ES-I3 (cell line): ENCODE results near the gene NUDT16.

Experiments used
- H3K36me3 ChIP-seq: 2 replicates; pipeline ENCODE4 v1.6.1; 2013; ENCODE audit warnings: mild to moderate bottlenecking, low read length, control low read depth, moderate library complexity; ENCODE audit not compliant: insufficient read depth
- H3K4me1 ChIP-seq: 2 replicates; pipeline ENCODE4 v1.6.1; 2013; ENCODE audit warnings: mild to moderate bottlenecking, control low read depth, low read length; ENCODE audit not compliant: insufficient read depth
- H3K9ac ChIP-seq: 2 replicates; pipeline ENCODE4 v1.6.1; 2013; ENCODE audit warnings: low read depth, mild to moderate bottlenecking, low read length, moderate library complexity
- H3K9me3 ChIP-seq: 2 replicates; pipeline ENCODE4 v1.6.1; 2013; ENCODE audit warnings: mild to moderate bottlenecking, low read length, moderate library complexity; ENCODE audit not compliant: control insufficient read depth, insufficient read depth

Gene NUDT16

DNA sequence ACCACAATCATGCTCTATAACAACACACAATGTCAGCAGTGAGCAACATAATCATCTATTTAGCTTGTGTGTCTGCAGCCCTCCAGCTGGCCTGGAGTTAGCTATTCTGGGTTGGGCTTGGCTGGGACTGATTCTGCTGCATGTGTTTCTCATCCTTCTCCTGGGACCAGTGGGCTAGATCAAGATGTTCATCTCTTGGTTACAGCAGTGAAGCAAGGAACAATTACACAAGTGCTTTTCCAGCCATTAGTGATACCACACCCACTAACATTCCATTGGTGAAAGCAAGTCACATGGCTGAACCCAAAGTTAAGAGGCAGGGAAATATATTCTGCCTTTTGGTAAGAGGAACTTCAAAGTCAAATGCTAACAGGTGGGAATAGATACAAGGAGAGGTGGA lies 14.6 kb downstream of the NUDT16 start:
- H3K4me1 ChIP-seq = no peaks in the 10 kb centered on the region
- no peaks in the 10 kb centered on the region for H3K9me3 ChIP-seq
- H3K36me3 ChIP-seq = no peaks in the 10 kb centered on the region
- no peak overlapping the region for H3K9ac ChIP-seq

DNA sequence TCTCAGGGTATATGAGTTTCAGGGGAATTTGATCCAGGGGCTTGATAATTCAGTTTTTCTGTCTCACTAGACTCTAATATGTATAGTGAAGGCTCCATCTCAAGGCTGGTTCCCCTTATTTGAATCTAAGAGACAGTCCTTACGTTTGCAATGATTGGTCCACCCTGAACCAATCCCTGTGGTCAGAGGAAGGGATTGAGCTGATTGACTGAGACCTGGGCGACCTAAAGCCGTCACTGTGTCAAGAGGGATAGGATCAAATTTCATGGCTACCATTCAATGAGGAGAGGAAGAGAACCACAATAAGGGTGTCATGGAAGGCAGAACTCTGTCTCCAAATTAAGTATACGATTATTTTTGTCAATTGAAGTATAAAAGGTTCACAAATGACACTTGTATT lies 16.3 kb downstream of the NUDT16 start:
- no peaks in the 10 kb centered on the region for H3K36me3 ChIP-seq
- no peaks in the 10 kb centered on the region for H3K9me3 ChIP-seq
- no peak overlapping the region for H3K9ac ChIP-seq
- no peaks in the 10 kb centered on the region for H3K4me1 ChIP-seq

GRCh38 chr3:131401978-131402377 lies 20.4 kb downstream of the NUDT16 start:
- H3K9me3 ChIP-seq = no peaks in the 10 kb centered on the region
- H3K36me3 ChIP-seq = no peaks in the 10 kb centered on the region
- H3K9ac ChIP-seq = no peak overlapping the region
- H3K4me1 ChIP-seq = no peaks in the 10 kb centered on the region

- H3K9me3 ChIP-seq = no peaks in the 10 kb centered on the region
- H3K4me1 ChIP-seq = no peaks in the 10 kb centered on the region
- no peaks in the 10 kb centered on the region for H3K36me3 ChIP-seq
- no peak overlapping the region for H3K9ac ChIP-seq
Measured at GRCh38 chr3:131402391-131403039, 20.9 kb downstream of the NUDT16 start.

GRCh38 chr3:131403216-131403895 lies 21.8 kb downstream of the NUDT16 start:
- H3K9ac ChIP-seq = no peak overlapping the region
- no peaks in the 10 kb centered on the region for H3K9me3 ChIP-seq
- no peaks in the 10 kb centered on the region for H3K36me3 ChIP-seq
- no peaks in the 10 kb centered on the region for H3K4me1 ChIP-seq

- no peaks in the 10 kb centered on the region for H3K36me3 ChIP-seq
- no peak overlapping the region for H3K9ac ChIP-seq
- H3K4me1 ChIP-seq = no peaks in the 10 kb centered on the region
- H3K9me3 ChIP-seq = no peaks in the 10 kb centered on the region
Measured at GRCh38 chr3:131405411-131405810, 23.8 kb downstream of the NUDT16 start.

GRCh38 chr3:131406274-131406673 lies 24.7 kb downstream of the NUDT16 start:
- Histone ChIP-seq H3K36me3 (no peaks in the 10 kb centered on the region), H3K9ac (no peak overlapping the region), H3K9me3 (no peaks in the 10 kb centered on the region), H3K4me1 (no peaks in the 10 kb centered on the region)

DNA sequence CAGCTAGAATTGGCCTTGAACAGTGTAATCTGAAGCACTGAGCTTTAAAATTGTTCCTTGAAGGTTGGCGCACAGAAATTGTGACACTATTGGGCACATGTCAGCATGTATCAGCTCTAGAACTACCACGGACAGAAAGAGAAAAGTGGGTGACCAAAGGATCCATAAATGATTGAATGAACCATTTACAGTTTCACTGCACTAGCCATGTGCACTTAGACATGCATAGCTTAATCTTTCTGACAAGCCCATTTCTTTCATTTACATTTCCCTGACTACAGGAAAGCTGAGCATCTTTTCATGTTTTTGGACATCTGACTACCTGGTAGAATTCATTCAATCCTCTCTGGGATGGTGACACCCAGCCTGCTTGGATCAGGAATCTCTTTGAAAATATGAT lies 36.2 kb downstream of the NUDT16 start:
- Histone ChIP-seq H3K9me3 (no peaks in the 10 kb centered on the region), H3K4me1 (no peaks in the 10 kb centered on the region), H3K9ac (no peak overlapping the region), H3K36me3 (no peaks in the 10 kb centered on the region)

DNA sequence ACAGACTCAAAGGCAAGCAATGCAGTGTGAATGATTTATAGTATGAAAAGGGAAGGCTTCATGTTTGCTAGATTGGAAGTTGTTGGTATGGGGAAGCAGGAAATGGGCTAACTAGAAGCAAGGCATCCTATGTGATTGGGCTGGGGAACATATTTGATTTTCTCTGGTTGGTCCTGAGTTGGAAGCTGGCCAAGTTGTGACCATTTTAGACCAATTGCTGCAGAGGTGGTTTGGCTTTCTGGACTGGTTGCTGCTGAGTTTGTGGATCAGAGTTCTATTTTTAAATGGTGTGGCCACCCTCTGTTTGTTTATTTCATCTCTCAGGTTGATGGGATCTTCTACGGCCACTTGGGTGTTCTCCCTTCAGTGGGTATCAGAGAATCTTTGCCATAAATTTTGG lies 39.7 kb downstream of the NUDT16 start:
- Histone ChIP-seq H3K4me1 (no peaks in the 10 kb centered on the region), H3K9me3 (no peaks in the 10 kb centered on the region)

GRCh38 chr3:131421957-131422498 lies 40.5 kb downstream of the NUDT16 start:
- no peak overlapping the region for H3K9ac ChIP-seq
- no peaks in the 10 kb centered on the region for H3K9me3 ChIP-seq
- no peaks in the 10 kb centered on the region for H3K36me3 ChIP-seq
- 0 out of 2 replicates have a peak, but pooled peaks cover 1% of the 10 kb centered on the region for H3K4me1 ChIP-seq

More for the DNA sequence above, 39.7 kb downstream of the NUDT16 start:
- no peak overlapping the region for H3K9ac ChIP-seq
- no peaks in the 10 kb centered on the region for H3K36me3 ChIP-seq

GRCh38 chr3:131427226-131427625 lies 45.7 kb downstream of the NUDT16 start:
- H3K9me3 ChIP-seq = no peaks in the 10 kb centered on the region

GRCh38 chr3:131431754-131432153 lies 50.2 kb downstream of the NUDT16 start:
- Histone ChIP-seq H3K9me3 (no peaks in the 10 kb centered on the region), H3K9ac (no peak overlapping the region), H3K36me3 (no peaks in the 10 kb centered on the region), H3K4me1 (0 out of 2 replicates have a peak, but pooled peaks cover 7% of the 10 kb centered on the region)

More at GRCh38 chr3:131427226-131427625, 45.7 kb downstream of the NUDT16 start:
- no peaks in the 10 kb centered on the region for H3K36me3 ChIP-seq
- no peak overlapping the region for H3K9ac ChIP-seq
- H3K4me1 ChIP-seq = 0 out of 2 replicates have a peak, but pooled peaks cover 7% of the 10 kb centered on the region

DNA sequence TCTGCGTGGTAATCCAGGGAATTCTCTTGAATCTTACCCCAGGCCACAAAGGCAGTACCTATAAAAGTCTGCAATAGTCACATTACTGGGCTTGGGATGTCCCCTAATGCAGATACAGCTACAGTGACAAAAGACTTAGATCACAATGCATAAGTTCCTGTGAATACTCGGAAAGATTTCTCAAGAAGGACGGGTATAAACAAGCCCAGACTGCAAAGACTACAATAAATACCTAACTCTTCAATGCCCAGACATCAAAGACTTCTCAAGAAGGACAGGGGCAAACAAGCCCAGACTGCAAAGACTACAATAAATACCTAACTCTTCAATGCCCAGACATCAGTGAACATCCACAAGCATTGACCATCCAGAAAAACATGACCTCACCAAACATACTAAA lies 50.9 kb downstream of the NUDT16 start:
- H3K9ac ChIP-seq = no peak overlapping the region
- no peaks in the 10 kb centered on the region for H3K36me3 ChIP-seq
- 0 out of 2 replicates have a peak, but pooled peaks cover 2% of the 10 kb centered on the region for H3K4me1 ChIP-seq
- H3K9me3 ChIP-seq = no peaks in the 10 kb centered on the region

- Histone ChIP-seq H3K4me1 (no peaks in the 10 kb centered on the region), H3K9me3 (no peaks in the 10 kb centered on the region), H3K36me3 (no peaks in the 10 kb centered on the region), H3K9ac (no peak overlapping the region)
Measured at GRCh38 chr3:131435000-131435399, 53.4 kb downstream of the NUDT16 start.
